ENCODE data around the gene MORF4L1.
"Not testable (repeated sequence)": the region's sequence is repeated elsewhere in the genome, so short reads cannot be mapped to it uniquely, and the experiment has no call there.

Gene MORF4L1, protein sequence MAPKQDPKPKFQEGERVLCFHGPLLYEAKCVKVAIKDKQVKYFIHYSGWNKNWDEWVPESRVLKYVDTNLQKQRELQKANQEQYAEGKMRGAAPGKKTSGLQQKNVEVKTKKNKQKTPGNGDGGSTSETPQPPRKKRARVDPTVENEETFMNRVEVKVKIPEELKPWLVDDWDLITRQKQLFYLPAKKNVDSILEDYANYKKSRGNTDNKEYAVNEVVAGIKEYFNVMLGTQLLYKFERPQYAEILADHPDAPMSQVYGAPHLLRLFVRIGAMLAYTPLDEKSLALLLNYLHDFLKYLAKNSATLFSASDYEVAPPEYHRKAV

DNA sequence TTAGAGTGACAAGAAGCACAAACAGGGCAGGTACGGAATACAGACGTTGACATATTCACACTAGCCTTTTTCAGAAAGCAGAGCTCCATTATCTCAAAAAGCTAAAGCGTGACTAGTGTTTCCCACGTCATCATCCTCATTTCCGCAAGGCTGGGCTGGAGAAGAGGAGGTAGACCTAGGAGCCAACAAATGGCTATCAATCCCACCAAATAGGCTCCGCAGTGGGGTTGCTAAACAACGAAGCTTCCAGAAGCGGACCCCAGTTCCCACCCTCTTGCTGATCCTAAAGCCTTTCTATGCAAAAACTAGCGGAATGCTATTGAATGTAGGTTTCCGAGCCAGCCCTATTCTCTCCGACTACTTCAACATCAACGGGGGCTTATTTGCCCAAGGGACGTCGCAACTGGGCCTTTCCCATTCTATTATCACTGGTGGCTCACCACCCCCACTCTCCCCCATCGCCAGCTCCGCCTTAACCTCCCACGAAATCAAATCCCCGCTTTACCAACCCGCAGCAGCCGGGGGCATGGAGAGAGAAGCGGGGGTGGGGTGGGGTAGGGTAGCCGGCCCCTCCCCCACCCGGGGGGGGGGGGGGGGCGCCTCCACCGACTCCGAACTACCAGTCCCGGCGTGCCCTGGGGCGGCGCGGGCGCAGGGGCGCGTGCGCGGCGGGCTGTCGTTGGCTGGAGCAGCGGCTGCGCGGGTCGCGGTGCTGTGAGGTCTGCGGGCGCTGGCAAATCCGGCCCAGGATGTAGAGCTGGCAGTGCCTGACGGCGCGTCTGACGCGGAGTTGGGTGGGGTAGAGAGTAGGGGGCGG lies at the start of gene MORF4L1:
Gene MORF4L1, plus strand, starts transcription at position 736 of the 817 bp plus-strand sequence. CDS start 128 bp downstream, outside the sequence.
- peak; percentile 93 for DNase-seq

DNA sequence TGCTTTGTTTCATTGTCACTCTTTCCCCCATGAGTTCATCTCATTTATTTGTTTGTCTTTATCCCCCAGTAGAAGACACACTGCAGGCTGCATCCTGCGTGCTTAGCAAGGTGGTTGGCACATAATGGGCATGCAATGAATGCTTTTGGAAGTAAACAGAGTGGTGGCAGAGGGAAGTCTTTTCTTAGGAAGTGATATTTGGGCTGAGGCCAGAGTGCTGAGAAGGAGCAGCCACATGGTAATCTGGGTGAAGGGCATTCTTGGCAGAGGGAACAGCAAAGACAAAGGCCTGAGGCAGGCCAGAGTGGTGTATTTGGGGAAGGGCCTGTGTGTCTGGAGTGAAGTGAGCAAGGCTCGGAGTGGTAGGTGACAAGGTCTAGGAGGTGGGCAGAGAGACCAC lies 43.8 kb upstream of the MORF4L1 start:
- no peak for DNase-seq

DNA sequence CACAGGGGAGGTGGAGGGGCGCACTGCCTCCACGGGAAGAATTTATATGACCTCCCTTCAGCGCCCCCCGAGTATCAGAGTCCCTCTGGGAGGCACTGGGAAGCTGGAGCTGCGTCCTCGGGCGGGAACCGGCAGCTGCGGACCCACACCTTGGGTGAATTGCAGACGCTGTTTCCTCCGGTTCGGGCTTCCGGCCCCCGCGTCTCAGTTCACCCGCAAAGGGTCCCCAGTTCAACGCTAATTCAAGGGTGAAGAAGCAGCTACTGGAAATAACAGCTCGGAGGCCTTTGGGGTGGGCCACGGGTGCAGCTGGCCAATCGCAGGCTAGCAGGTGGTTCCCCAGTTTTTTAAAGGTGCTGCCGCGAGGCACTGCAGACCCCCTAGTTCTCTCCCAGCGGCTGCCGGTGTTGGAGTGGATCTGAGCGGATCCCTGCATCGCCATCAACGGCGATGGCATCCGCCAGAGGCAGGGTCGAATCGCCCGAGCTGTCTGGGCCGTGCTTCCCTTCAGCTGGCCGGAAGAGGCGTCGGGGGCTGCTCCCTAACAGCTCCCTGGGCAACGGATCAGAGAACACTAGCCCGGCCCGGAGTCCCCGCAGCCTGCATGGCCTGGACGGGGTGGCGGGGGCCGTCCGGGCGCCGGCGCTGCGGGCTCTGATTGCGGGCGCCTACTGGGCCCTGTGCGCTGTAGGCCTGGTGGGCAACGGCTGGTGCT lies 42.0 kb upstream of the MORF4L1 start:
- DNase-seq: no peak

DNA sequence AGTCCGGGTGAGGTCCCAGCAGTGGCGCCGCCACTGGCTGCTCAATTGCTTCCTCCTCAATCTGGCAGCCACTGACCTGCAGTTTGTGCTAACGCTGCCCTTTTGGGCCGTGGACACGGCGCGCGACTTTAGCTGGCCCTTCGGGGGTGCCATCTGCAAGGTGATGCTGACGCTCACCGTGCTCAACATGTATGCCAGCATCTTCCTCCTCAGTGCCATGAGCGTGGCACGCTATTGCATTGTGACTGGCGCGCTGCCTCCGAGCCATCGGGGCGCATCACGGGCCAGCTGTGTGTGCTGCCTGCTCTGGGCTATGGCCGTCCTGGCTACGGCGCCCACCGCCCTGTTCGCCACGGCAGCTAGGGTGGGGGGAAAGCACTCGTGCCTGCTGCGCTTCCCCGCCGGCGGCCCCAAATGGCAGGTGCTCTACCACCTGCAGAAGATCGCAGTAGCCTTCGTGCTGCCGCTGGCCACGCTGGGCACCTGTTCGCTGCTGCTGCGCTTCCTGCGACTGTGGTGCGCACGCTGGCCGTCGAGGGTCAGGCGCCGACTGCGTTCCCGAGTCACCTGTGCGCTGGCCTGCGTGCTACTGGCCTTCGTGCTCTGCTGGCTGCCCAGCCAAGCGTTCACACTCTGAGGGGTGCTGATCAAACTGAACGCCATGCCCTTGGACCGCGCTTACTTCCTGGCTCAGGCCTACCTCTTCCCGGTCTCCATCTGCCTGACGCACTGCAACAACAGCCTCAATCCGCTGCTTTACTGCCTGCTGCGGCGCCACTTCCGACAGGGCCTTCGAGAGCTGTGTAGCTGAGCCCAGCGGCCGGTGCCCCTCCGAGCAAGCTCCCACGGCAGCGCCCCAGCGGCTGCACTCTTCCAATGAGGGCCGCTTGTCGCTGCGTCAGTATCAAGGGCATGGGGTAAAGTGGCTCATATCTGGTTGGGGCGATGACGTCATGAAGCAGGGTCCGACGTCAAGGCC lies 41.2 kb upstream of the MORF4L1 start:
- no peak for DNase-seq

DNA sequence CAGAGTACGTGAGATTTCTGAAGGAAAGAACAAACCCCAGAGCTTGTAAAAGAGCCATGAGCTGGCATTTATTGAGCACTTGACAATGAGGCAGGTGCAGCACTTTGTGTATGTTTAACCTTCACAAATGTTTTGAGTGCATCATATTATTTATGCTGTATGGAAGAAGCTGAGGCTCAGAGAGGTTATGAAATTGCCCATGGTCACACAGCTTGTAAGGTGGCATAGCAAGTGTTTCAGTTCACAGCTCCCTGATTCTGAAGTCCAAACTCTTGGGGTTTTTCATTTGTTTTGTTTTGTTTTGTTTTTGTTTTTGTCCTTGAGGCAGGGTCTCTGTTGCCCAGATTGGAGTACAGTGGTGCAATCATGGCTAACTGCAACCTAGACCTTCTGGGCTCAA lies 36.4 kb upstream of the MORF4L1 start:
- DNase-seq: no peak

DNA sequence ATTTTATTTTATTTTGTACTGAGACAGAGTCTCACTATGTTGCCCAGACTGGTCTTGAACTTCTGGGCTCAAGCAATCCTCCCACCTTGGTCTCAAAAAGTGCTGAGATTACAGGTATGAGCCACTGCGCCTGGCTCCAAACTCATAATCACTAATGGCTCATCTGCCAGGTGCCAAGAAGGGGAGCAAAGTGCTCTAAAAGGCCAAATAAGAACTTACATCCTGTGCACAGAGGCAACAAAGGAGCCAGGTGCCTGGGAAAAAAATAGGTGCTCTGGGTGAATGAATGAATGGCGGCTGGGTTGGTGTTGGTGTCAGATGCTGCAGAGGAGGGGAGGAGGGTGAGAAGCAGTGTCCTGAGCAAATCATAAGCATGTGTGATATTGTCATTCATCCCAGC lies 35.6 kb upstream of the MORF4L1 start:
- no peak for DNase-seq

DNA sequence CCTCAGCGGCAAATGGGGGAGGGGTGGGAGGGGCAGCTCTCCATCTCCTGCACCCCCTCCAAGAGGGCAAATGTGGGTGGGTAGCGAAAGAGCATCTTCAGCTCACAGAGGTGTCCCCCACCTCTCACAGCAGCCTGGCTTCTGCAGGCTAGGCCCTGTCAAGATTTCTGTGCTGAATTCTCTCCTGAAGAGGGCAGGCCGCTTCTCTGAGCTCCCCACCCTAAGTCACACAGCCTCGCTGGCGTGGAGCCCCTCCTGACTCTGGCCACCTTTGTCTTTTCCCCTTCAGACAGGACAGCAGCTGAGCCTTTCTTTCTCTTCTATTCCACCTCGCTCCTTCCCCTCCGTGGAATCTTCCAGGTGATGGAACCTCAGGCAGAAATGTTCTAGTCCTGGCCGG lies 35.1 kb upstream of the MORF4L1 start:
- DNase-seq: no peak

DNA sequence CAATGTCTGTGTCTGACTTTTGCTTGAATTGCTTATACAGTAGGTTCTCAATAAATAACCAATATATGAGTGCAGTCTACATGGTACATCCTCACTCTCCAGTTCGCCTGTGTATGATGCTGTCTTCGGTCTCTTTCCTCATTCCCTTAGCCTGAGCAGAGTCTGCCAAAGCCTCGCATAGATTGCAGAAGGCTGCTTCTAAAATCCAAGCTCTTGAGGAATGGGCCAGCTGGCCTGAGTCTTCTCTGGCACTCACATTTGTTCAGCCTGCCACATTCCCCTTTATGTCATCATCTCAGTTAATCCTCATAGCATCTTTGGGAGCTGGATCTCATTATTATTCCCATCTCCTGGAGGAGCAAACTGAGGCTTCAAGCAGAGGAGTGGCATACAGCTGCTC lies 34.2 kb upstream of the MORF4L1 start:
- DNase-seq: no peak

DNA sequence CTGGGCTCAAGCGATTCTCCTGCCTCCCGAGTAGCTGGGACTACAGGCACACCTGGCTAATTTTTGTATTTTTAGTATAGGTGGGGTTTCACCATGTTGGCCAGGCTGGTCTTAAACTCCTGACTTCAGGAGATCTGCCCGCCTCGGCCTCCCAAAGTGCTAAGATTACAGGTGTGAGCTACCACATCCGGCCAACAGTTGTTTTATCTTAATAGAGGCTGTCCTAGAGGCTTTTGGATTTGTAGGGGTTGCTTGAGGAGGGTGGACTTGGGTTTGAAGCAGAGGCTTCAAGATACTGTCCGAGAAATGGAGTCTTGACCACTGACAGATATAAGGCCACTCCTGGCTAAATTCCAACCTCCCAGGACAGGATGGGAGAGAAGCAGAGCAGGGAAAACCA lies 33.5 kb upstream of the MORF4L1 start:
- DNase-seq: not testable (repeated sequence)

DNA sequence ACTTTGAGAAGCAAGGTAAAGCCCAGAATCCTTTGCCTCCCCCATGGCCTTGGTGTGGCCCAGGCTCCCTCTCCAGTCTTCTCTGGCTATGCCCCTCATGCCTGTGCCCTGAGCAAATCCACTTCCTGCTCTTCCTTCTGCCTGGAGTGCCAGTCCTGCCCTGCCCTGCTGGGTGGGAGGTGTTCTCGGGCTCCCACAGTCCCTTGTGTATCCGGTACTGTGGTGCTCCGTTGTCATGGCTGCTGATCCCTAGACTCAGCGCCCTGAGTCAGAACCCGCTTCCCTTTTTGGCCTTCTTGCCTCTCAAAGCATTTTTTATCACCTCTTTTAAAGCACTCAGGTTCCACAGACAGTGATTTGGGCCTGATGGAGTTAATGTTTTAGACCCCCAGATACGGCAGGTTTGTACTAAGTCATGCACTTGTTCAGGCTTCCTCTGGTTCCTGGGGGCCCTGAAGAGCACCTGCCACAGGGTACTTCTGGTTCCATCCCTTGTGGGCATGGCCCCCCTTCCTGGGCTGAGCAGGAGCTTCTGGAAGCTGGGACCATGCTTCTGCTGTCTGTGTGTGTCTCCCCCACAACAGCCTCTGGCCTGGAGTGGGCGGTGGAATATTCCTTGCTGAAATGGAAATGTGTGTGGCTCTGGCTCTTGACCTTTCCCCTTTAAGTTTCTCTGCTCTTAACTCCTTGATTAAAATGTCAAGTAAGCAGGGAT lies 31.9 kb upstream of the MORF4L1 start:
- DNase-seq: no peak

DNA sequence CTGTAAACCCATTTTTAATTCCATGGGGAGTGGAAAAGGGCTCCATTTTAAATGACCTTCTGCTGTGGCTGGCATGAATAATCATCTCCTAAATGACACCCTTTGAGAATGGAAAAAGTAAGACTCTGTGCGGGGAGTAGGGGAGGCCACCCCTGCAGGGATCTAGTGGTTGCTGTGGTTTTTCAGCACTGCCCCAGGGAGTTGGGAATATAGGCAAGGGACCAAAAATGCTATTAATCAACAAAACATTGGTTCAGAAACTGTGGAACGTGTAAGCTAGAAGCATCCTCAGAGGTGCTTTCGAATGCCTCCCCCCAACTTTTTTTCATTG lies 31.3 kb upstream of the MORF4L1 start:
- no peak for DNase-seq

DNA sequence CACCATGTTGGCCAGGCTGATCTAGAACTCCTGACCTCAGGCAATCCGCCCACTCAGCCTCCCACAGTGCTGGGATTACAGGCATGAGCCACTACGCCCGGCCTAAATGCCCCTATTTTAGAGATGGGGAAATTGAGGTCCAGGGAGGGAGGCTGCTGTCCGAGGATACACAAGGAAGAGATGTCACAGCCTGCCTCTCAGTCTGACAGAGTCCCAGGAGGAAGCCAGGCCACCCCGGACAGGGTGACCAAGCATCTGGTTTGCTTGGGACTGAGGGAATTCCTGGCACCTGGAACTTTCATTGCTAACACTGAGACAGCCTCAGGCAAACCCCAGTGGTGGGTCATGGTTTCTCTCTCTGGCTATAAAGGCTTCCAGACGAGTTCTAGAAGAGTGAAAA lies 30.8 kb upstream of the MORF4L1 start:
- no peak for DNase-seq

DNA sequence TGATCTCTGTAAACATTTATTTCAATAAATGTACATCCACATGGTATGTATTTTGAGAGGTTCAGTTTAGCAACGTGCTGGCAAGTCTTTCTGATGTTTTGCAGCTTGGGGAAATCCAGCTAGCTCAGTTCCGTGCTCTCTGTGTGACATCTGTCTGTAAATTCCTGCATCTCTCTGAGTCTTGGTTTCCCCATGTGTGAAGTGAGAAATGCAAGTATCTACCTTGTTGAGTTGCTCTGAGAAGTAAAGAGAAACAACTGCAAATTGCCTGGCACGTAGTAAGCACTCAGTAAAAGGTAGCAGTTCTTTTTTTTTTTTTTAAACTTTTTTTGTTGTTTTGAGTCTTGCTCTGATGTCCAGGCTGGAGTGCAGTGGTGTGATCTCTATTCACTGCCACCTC lies 30.2 kb upstream of the MORF4L1 start:
- DNase-seq: no peak

DNA sequence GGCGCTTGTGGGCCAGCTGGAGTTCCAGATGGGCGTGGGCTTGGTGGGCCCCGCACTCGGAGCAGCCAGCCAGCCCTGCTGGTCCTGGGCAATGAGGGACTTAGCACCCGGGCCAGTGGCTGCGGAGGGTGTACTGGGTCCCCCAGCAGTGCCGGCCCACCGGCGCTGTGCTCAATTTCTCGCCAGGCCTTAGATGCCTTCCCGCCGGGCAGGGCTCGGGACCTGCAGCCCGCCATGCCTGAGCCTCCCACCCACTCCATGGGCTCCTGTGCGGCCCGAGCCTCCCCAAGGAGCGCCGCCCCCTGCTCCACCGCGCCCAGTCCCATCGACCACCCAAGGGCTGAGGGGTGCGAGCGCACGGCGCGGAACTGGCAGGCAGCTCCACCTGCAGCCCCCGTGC lies 25.8 kb upstream of the MORF4L1 start:
- not testable (repeated sequence) for DNase-seq

DNA sequence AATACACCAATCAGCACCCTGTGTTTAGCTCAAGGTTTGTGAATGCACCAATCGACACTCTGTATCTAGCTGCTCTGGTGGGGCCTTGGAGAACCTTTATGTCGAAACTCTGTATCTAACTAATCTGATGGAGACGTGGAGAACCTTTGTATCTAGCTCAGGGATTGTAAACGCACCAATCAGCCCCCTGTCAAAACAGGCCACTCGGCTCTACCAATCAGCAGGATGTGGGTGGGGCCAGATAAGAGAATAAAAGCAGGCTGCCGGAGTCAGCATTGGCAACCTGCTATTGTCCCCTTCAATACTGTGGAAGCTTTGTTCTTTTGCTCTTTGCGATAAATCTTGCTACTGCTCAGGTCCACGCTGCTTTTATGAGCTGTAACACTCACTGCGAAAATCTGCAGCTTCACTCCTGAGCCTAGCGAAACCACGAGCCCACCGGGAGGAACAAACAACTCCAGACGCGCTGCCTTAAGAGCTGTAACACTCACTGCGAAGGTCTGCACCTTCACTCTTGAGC lies 25.2 kb upstream of the MORF4L1 start:
- DNase-seq: not testable (repeated sequence)

DNA sequence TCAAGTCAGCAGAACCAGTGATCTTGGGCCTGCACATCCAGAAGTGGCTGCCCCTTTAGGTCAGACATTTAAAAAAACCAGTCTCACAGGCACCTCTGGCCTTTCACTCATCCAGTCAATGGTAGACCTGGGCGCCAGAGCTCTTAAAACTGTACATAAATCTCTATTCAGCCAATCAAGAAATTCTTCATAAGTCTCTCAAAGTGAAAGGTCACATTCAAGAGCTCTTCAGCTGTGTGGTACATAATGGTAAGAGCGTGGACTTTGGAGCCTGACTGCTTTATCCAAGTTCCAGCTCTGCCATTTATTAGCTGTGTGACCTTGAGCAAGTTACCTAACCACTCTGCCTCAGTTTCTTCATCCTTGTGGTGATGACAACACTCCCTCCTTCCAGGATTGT lies 22.3 kb upstream of the MORF4L1 start:
- no peak for DNase-seq

DNA sequence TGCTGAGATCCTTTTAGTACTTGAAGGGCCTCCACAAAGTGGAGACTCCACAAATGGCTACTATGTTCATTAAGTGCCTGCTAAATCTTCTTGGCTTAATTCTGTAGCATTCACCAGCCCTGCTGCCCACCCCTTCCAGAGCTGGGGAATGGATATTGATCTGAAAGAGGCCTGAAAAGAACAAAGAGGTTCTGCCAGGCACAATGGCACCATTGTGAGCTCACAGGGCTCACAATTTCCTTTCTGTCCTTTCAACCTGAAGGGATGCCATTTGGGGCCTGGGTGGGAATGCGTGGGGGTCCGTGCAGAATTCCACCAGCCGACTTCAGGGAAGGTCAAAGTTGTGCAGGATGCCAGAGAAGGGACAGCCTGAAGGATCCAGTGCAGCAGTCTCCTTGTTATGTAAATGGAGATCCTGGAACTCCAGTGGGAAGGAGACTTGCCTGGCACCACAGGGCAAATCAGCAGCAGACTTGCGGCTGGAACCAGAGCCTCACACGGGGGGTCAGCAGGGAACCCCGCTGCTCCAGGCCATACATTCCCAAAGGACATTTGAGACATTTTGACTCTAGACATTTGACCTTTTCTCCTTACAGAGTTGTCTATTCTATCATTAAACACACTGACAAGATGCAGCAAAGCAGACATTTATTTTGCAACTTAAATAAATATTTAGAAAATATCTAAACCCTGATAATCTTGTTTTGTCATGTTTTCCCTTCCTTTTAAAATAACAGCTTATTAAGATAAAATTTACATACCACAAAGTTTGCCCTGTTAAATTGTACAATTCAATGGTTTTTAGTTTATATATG lies 21.5 kb upstream of the MORF4L1 start:
- DNase-seq: no peak

DNA sequence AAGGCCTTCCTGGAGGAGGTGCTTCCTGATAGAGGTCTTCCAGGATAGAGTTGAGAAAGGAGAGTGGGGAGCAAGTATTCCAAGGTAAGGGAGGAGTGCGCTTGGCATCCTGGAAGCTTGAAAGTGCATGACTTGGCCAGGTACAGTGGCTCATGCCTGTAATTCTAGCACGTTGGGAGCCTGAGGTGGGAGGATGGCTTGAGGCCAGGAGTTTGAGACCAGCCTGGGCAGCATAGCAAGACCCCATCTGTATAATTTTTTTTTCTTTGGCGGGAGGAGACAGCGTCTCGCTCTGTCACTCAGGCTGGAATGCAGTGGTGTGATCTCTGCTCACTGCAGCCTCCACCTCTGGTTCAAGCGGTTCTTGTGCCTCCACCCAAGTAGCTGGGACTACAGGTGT lies 19.2 kb upstream of the MORF4L1 start:
- DNase-seq: no peak

DNA sequence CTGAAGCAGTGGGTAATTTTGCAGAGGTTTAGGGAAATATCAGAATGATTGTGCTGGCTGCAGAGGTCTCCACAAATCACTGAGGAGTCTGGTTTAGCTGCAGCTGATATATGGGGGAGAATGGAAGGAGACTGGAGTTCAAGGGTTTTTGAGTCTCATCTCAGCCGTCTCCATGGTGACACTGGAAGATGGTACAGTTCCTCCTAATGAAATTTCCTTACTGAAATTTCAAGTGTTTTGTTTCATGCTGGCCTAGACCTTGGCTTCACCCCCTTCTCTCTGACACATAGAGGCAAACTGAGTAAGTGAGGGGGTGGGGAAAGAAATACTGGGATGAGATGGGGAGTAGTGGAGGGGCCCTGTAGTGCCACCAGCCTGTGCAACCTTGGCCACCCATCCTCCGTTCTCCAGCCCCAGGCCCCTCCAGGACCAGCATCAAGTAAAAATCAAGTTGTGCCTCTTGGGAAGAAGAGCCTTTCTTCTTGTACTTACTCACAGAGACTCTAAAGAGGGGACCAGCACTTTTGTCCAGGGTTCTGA lies 17.8 kb upstream of the MORF4L1 start:
- no peak for DNase-seq

DNA sequence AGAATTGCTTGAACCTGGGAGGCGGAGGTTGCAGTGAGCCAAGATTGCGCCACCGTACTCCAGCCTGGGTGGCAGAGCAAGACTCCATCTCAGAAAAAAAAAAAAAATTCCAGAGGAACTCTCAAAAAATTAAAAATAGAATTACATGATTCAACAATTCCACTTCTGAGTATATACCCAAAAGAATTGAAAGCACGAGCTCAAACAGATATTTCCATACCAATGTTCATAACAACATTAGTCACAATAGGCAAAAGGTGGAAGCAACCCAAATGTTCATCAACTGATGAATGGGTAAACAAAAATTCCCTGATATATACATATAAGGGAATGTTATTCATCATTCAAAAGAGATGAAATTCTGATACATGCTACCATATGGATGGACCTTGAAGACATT lies 16.9 kb upstream of the MORF4L1 start:
- no peak for DNase-seq
